Measurements from ENCODE around the gene RTP3.

DNA sequence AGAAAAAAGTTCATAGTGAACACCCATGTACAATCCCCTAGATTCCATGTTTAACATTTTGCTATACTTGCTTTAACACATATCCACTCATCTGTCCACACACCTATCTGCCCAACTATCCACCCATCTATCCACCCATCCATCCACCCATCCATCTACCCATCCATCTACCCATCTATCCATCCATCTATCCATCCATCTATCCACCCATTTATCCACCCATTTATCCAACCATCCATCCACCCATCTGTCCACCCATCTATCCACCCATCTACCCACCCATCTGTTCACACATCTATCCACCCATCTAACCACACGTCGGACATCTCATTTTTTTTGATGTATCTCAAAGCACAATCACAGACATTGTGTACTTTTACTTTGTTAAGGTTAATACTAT is 25.8 kb downstream of the RTP3 start:
- TF ChIP-seq, protein P1, sequence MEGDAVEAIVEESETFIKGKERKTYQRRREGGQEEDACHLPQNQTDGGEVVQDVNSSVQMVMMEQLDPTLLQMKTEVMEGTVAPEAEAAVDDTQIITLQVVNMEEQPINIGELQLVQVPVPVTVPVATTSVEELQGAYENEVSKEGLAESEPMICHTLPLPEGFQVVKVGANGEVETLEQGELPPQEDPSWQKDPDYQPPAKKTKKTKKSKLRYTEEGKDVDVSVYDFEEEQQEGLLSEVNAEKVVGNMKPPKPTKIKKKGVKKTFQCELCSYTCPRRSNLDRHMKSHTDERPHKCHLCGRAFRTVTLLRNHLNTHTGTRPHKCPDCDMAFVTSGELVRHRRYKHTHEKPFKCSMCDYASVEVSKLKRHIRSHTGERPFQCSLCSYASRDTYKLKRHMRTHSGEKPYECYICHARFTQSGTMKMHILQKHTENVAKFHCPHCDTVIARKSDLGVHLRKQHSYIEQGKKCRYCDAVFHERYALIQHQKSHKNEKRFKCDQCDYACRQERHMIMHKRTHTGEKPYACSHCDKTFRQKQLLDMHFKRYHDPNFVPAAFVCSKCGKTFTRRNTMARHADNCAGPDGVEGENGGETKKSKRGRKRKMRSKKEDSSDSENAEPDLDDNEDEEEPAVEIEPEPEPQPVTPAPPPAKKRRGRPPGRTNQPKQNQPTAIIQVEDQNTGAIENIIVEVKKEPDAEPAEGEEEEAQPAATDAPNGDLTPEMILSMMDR (IDR thresholded peaks at IDR 0.05) = no peak
- no peak for TF ChIP-seq POLR2A (IDR thresholded peaks at IDR 0.05)

Data from stomach (tissue), 4 donors.